Measurements from ENCODE around the gene MED14.

GRCh38 chrX:40646489-40647306 lies 88.6 kb downstream of the MED14 start:
- no peak for TF ChIP-seq POLR2AphosphoS5 (IDR thresholded peaks at IDR 0.05; ENCODE audit: borderline replicate concordance, low read depth, low read length)
- TF ChIP-seq EZH2 (IDR thresholded peaks at IDR 0.05), result no peak
- no peak for TF ChIP-seq FOXP2 (optimal IDR thresholded peaks at IDR 0.05; ENCODE audit: control extremely low read depth, extremely low read length, insufficient read depth)

Data from SK-N-MC (cell line).